GM12873 (cell line): ENCODE measurements around the gene MTERF1.

ENCODE experiments used
- CTCF ChIP-seq: IDR thresholded peaks from 2 replicates; pipeline ENCODE4 v1.5.1; 2012; ENCODE audit warnings: low read depth, mild to moderate bottlenecking, moderate library complexity, low read length, control low read depth; ENCODE audit not compliant: insufficient read depth; ENCODE audit errors: missing control alignments

Gene MTERF1

GRCh38 chr7:91913612-91914011 lies 33.1 kb upstream of the MTERF1 start:
- no peak for TF ChIP-seq CTCF

- TF ChIP-seq CTCF: no peak
Measured at GRCh38 chr7:91912494-91912893, 32.0 kb upstream of the MTERF1 start.

GRCh38 chr7:91911121-91911520 lies 30.6 kb upstream of the MTERF1 start:
- no peak for TF ChIP-seq CTCF

GRCh38 chr7:91910171-91910570 lies 29.7 kb upstream of the MTERF1 start:
- no peak for TF ChIP-seq CTCF

GRCh38 chr7:91899563-91899962 lies 19.1 kb upstream of the MTERF1 start:
- TF ChIP-seq CTCF: no peak

- no peak for TF ChIP-seq CTCF
Measured at GRCh38 chr7:91898240-91898992, 17.9 kb upstream of the MTERF1 start.

GRCh38 chr7:91894781-91895480 lies 14.4 kb upstream of the MTERF1 start:
- no peak for TF ChIP-seq CTCF
